ENCODE data around the gene FHOD1. TPM values are rescaled to one million over a fixed set of nuclear protein-coding genes. Genes with fewer than 3 reads are reported as not detected.

The FHOD1 gene
- total and polyA plus RNA-seq, 9 of the 15 experiments (the other 6 are each of a cell fraction or from before 2014, with no cell fraction given), result 18.7 to 126 (median 32.3) TPM

GRCh38 chr16:67268136-67268579, 20.9 kb upstream of the FHOD1 start (continued):
- TF ChIP-seq, protein P1, sequence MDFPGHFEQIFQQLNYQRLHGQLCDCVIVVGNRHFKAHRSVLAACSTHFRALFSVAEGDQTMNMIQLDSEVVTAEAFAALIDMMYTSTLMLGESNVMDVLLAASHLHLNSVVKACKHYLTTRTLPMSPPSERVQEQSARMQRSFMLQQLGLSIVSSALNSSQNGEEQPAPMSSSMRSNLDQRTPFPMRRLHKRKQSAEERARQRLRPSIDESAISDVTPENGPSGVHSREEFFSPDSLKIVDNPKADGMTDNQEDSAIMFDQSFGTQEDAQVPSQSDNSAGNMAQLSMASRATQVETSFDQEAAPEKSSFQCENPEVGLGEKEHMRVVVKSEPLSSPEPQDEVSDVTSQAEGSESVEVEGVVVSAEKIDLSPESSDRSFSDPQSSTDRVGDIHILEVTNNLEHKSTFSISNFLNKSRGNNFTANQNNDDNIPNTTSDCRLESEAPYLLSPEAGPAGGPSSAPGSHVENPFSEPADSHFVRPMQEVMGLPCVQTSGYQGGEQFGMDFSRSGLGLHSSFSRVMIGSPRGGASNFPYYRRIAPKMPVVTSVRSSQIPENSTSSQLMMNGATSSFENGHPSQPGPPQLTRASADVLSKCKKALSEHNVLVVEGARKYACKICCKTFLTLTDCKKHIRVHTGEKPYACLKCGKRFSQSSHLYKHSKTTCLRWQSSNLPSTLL (IDR thresholded peaks at IDR 0.05), result 0 out of 2 replicates have a peak, but pooled peaks have one; percentile 27
- TF ChIP-seq GATAD2A (IDR thresholded peaks at IDR 0.05) (peak; percentile 76; the same call in 1 of the 2 replicates), SRF (CRISPR knock-in tag; IDR thresholded peaks at IDR 0.05) (peak in 1 of 2 experiments; percentile 49; a peak in 1 of 4 replicates), SP1 (CRISPR knock-in tag; IDR thresholded peaks at IDR 0.05) (no peak), CCNT2 (IDR thresholded peaks at IDR 0.05; ENCODE audit: borderline replicate concordance, extremely low read depth, insufficient read length, low read depth, low read length) (no peak), SMAD4 (CRISPR knock-in tag; conservative IDR thresholded peaks at IDR 0.05) (peak; percentile 60; the same call in 1 of the 2 replicates), TFE3 (CRISPR knock-in tag; IDR thresholded peaks at IDR 0.05) (no peak), ETS2 (tag; IDR thresholded peaks at IDR 0.05; ENCODE audit: borderline replicate concordance, poor library complexity, severe bottlenecking) (no peak), SREBF2 (CRISPR knock-in tag; IDR thresholded peaks at IDR 0.05) (no peak), HEY1 (CRISPR knock-in tag; IDR thresholded peaks at IDR 0.05; ENCODE audit: borderline replicate concordance) (no peak), SMARCA5 (IDR thresholded peaks at IDR 0.05) (peak; percentile 73; the same call in 1 of the 2 replicates), ZNF253 (CRISPR knock-in tag; conservative IDR thresholded peaks at IDR 0.05) (no peak), NEUROD1 (IDR thresholded peaks at IDR 0.05; ENCODE audit: borderline replicate concordance, low read depth, low read length, partially characterized antibody) (peak; percentile 59), HDAC8 (tag; IDR thresholded peaks at IDR 0.05) (no peak), ELF4 (CRISPR knock-in tag; IDR thresholded peaks at IDR 0.05) (no peak), HMG20B (CRISPR knock-in tag; IDR thresholded peaks at IDR 0.05) (no peak), NCOA4 (IDR thresholded peaks at IDR 0.05; ENCODE audit: partially characterized antibody) (no peak), TBP (optimal IDR thresholded peaks at IDR 0.05; ENCODE audit: low read depth, low read length) (no peak), ZNF174 (CRISPR knock-in tag; IDR thresholded peaks at IDR 0.05) (no peak), TAL1 (IDR thresholded peaks at IDR 0.05) (peak; percentile 84)
- TF ChIP-seq, protein P2, sequence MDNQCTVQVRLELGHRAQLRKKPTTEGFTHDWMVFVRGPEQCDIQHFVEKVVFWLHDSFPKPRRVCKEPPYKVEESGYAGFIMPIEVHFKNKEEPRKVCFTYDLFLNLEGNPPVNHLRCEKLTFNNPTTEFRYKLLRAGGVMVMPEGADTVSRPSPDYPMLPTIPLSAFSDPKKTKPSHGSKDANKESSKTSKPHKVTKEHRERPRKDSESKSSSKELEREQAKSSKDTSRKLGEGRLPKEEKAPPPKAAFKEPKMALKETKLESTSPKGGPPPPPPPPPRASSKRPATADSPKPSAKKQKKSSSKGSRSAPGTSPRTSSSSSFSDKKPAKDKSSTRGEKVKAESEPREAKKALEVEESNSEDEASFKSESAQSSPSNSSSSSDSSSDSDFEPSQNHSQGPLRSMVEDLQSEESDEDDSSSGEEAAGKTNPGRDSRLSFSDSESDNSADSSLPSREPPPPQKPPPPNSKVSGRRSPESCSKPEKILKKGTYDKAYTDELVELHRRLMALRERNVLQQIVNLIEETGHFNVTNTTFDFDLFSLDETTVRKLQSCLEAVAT (IDR thresholded peaks at IDR 0.05), result peak in 1 of 2 experiments; percentile 57; a peak in 1 of 4 replicates
- TF ChIP-seq, protein P3, sequence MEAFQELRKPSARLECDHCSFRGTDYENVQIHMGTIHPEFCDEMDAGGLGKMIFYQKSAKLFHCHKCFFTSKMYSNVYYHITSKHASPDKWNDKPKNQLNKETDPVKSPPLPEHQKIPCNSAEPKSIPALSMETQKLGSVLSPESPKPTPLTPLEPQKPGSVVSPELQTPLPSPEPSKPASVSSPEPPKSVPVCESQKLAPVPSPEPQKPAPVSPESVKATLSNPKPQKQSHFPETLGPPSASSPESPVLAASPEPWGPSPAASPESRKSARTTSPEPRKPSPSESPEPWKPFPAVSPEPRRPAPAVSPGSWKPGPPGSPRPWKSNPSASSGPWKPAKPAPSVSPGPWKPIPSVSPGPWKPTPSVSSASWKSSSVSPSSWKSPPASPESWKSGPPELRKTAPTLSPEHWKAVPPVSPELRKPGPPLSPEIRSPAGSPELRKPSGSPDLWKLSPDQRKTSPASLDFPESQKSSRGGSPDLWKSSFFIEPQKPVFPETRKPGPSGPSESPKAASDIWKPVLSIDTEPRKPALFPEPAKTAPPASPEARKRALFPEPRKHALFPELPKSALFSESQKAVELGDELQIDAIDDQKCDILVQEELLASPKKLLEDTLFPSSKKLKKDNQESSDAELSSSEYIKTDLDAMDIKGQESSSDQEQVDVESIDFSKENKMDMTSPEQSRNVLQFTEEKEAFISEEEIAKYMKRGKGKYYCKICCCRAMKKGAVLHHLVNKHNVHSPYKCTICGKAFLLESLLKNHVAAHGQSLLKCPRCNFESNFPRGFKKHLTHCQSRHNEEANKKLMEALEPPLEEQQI (IDR thresholded peaks at IDR 0.05), result no peak

All from K562 (cell line).